Fibroblast of the conjunctiva (primary cell): ENCODE results near the gene TRABD2B.

Experiments used
- DNase-seq: peaks from one replicate; pipeline ENCODE4 v3.0.0-alpha.2; 2010; ENCODE audit warnings: low read depth

Gene TRABD2B

GRCh38 chr1:47757226-47757975 is 239.8 kb downstream of the TRABD2B start:
- no peak for DNase-seq

GRCh38 chr1:47756411-47756810 is 240.8 kb downstream of the TRABD2B start:
- DNase-seq, result no peak

GRCh38 chr1:47756006-47756405 is 241.2 kb downstream of the TRABD2B start:
- DNase-seq, result no peak

GRCh38 chr1:47755101-47755990 is 241.8 kb downstream of the TRABD2B start:
- DNase-seq, result no peak

- DNase-seq, result no peak
These were observed 243.0 kb downstream of the TRABD2B start for GRCh38 chr1:47754221-47754620.

- DNase-seq, result no peak
These were observed 243.4 kb downstream of the TRABD2B start for GRCh38 chr1:47753808-47754207.

GRCh38 chr1:47752559-47752958 is 244.6 kb downstream of the TRABD2B start:
- no peak for DNase-seq

GRCh38 chr1:47751996-47752451 is 245.2 kb downstream of the TRABD2B start:
- no peak for DNase-seq

GRCh38 chr1:47751193-47751592 is 246.0 kb downstream of the TRABD2B start:
- no peak for DNase-seq

GRCh38 chr1:47745715-47746609 is 251.2 kb downstream of the TRABD2B start:
- no peak for DNase-seq

GRCh38 chr1:47742890-47743760 is 254.1 kb downstream of the TRABD2B start:
- no peak for DNase-seq

- DNase-seq, result peak; percentile 17
These were observed 258.5 kb downstream of the TRABD2B start for GRCh38 chr1:47738560-47739182.

GRCh38 chr1:47732489-47732888 is 264.7 kb downstream of the TRABD2B start:
- DNase-seq, result no peak

GRCh38 chr1:47731730-47732129 is 265.5 kb downstream of the TRABD2B start:
- no peak for DNase-seq

GRCh38 chr1:47729685-47730084 is 267.5 kb downstream of the TRABD2B start:
- no peak for DNase-seq

GRCh38 chr1:47727697-47728085 is 269.5 kb downstream of the TRABD2B start:
- no peak for DNase-seq

- DNase-seq, result no peak
These were observed 270.0 kb downstream of the TRABD2B start for GRCh38 chr1:47727051-47727696.

GRCh38 chr1:47725992-47726855 is 271.0 kb downstream of the TRABD2B start:
- DNase-seq, result peak; percentile 65

GRCh38 chr1:47725511-47725991 is 271.6 kb downstream of the TRABD2B start:
- no peak for DNase-seq
